ENCODE data around the gene XKR7. TPM values are rescaled to one million over a fixed set of nuclear protein-coding genes. Genes with fewer than 3 reads are reported as not detected.

Gene XKR7
- total RNA-seq, 1 experiment from 2014 or later, result 1.3 TPM

- Histone ChIP-seq H3K23ac (ENCODE audit: insufficient read length, low read depth, low read length) (no peak overlapping the region), H2AK5ac (ENCODE audit: insufficient read length, low read length) (no peak overlapping the region), H2BK120ac (ENCODE audit: low read depth, low read length, poor library complexity, severe bottlenecking) (no peak overlapping the region), H3K18ac (ENCODE audit: insufficient read length, low read depth, low read length) (no peak overlapping the region), H3K23me2 (ENCODE audit: insufficient read length, low read depth, low read length, poor library complexity, severe bottlenecking) (no peaks in the 10 kb centered on the region), H3K4me2 (ENCODE audit: insufficient read depth, insufficient read length, low read length) (no peak overlapping the region), H4K5ac (ENCODE audit: insufficient read length, low read depth, low read length) (no peak overlapping the region), H3K4ac (ENCODE audit: low read depth, low read length) (no peak overlapping the region), H3T11ph (ENCODE audit: low read length) (no peak overlapping the region), H4K20me1 (ENCODE audit: control insufficient read depth, insufficient read depth, insufficient read length) (peaks cover 3% of the 10 kb centered on the region), H3K9ac (ENCODE audit: extremely low read depth, insufficient read length, low read length) (no peak overlapping the region), H2BK5ac (ENCODE audit: insufficient read length, low read length) (no peak overlapping the region), H2AFZ (ENCODE audit: low read length) (no peak overlapping the region), H4K8ac (replicated peaks; ENCODE audit: insufficient read length, low read depth, low read length) (no peak overlapping the region), H4K91ac (ENCODE audit: insufficient read length, low read depth, low read length) (no peak overlapping the region), H3K9me3 (ENCODE audit: control insufficient read depth, low read depth, low read length) (no peaks in the 10 kb centered on the region), H2BK12ac (ENCODE audit: insufficient read length, low read depth, low read length) (no peak overlapping the region), H3K14ac (ENCODE audit: insufficient read depth, low read length) (no peak overlapping the region), H2BK15ac (ENCODE audit: low read depth, low read length) (no peak overlapping the region), H2BK20ac (ENCODE audit: low read depth, low read length, poor library complexity, severe bottlenecking) (no peak overlapping the region), H3K56ac (ENCODE audit: insufficient read length, low read depth, low read length) (no peak overlapping the region), H3K27ac (ENCODE audit: insufficient read length, low read depth, low read length) (no peak overlapping the region), H3K4me1 (ENCODE audit: insufficient read depth, low read length) (no peaks in the 10 kb centered on the region), H3K79me2 (ENCODE audit: insufficient read depth, low read length) (no peaks in the 10 kb centered on the region), H3K27me3 (ENCODE audit: insufficient read depth, low read length) (0 out of 2 replicates have a peak, but pooled peaks cover 2% of the 10 kb centered on the region), H3K79me1 (ENCODE audit: insufficient read depth, low read depth, low read length, poor library complexity, severe bottlenecking) (no peaks in the 10 kb centered on the region)
- no peaks in the 10 kb centered on the region for H3K9me3 Mint-ChIP-seq
- H3K27me3 Mint-ChIP-seq (ENCODE audit: low read depth), result peaks cover 5% of the 10 kb centered on the region; the same call in 1 of the 2 replicates
- peaks cover 19 to 21% of the 10 kb centered on the region in 2 experiments for H3K4me1 Mint-ChIP-seq
- no peak overlapping the region for H3K27ac Mint-ChIP-seq
- no peak overlapping the region for H3K4me3 Mint-ChIP-seq
- TF ChIP-seq CTCF (conservative IDR thresholded peaks at IDR 0.05), result no peak
- no CpG with 5 or more reads among the region's 1 CpG for WGBS (ENCODE audit: extremely low coverage, insufficient read length, low lambda C conversion rate)
- no peak for DNase-seq
- H3K36me3 Mint-ChIP-seq (ENCODE audit: insufficient read depth in 1 of 3, low read depth in 3 of 3), result no peaks in the 10 kb centered on the region
Observed at GRCh38 chr20:31937820-31938219, 30.1 kb upstream of the XKR7 start.

Data from H9 (cell line).